Fibroblast of the conjunctiva (primary cell): ENCODE measurements around the gene VRK1.

Experiments
- DNase-seq: peaks from one replicate; pipeline ENCODE4 v3.0.0-alpha.2; 2010; ENCODE audit warnings: low read depth

VRK1 gene

GRCh38 chr14:96922986-96923385 is 125.8 kb downstream of the VRK1 start:
- DNase-seq: no peak

- DNase-seq: no peak
Measured at GRCh38 chr14:96925422-96925821, 128.2 kb downstream of the VRK1 start.

- DNase-seq: no peak
Measured at GRCh38 chr14:96926001-96926400, 128.8 kb downstream of the VRK1 start.

DNA sequence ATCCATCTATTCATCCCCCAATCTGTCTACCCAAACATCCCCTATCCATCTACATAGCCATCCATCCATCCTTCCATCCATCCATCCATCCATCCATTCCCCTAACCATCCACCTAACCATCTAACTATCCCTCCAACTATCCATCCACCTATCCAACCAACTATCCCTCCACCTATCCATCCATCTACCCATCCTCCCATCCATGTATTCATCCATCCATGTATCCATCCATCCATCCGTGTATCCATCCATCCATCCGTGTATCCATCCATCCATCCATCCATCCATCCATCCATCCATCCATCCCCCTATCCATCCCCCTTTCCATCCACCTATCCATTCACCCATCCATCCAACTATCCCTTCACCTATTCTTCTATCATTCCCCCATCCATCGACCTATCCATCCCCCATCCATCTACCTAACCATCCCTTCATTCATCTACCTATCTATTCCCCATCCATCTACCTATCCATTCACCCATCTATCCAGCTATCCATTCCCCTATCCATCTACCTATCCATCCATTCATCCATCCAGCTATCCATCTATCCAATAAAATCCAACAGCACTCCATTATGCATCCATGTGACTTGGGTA is 131.7 kb downstream of the VRK1 start:
- no peak for DNase-seq

DNA sequence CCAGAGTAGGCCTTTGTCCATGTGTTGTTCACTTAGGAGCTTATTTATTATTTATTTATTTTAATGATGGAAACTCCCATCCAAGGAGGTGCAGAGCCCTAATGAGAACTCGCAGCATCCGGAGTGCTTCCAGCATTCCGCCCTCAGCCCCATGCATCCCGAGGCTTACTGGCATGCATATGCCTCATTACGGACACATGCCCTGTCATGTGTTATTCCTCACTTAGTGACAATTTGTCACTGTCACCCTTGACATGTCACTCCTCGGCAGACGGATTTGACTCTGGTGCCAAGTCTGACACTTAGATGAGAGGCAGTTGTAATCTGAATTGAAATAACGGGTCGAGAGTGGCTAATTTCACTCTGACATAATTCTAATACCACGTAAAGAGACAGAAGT is 132.8 kb downstream of the VRK1 start:
- DNase-seq: no peak

GRCh38 chr14:96930526-96930925 is 133.3 kb downstream of the VRK1 start:
- DNase-seq: no peak
